Activated CD8-positive, alpha-beta memory T cell treated with anti-CD3 and anti-CD28 coated beads for 1 hour (primary cell): Measurements from ENCODE around the gene GATAD2A.

ENCODE experiments used
- DNase-seq, 2 donors: peaks; one replicate each; pipeline ENCODE4 v3.0.0-alpha.2; 2020; ENCODE audit warnings: low read depth in 1 of 2; ENCODE audit errors: extremely low read depth in 1 of 2

The GATAD2A gene

DNA sequence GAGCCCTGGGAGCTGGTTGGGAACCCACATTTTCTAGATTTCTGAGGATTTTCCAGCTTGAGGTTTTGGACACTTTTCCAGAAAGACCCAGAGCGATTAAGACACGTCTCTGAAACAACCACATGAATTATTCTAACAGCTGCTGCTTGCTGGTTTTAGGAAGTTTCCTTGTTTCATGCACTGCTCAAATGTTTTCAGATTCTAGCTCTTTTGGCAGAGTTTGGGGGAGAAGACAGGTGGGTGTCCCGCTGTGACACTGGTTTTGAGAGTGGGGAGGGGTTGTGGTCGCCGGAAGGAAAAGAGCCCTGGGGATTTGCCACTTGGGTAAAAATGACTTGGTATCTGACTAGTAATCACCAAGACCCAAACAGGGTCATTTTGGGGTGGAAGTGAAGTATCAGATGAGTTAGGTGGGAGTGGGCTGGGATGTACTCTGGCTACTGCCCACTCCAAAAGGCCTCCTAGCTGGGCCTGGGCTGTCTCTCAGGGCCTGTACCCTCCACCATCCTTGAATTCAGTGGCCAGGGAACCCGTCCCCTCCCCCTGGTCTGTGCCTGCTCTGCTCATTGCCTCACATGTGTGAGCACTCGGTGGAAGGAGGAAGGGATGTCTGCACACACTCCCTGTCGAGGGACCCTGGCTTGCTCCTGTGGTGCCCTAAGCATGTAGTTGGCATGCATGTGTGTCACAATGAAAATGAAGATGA lies 13.2 kb downstream of the GATAD2A start:
- no peak for DNase-seq

DNA sequence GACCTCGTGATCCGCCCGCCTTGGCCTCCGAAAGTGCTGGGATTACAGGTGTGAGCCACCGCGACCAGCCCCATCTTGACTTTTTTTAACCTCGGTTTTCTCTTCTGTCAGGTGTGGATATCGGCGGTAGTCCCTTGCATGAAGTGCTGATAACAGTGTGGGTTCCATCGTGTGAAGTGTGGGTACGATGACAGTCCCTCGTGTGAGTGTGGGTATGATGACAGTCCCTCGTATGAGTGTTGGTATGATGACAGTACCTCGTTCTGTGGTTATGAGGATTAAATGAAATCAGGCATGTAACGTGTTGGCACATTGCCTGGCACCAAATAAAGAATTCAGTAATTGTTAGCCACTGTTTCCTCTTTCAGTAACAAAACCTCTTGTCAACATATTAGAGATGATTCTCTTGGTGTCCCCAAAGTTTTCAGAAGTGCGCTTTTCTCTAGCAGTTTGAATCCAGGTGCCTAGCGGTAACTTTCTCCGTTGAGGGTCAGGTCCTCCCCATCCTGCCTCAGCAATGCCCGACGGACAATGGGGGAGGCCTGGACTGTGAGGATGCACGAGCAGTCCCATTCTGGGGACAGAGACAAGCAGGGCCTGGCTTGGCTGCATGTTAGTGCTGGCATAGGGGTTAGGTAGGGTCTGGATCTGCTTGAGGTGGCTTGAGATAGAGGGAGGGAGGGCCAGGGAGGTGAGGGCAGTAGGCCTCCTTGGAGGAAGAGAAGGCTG lies 15.3 kb downstream of the GATAD2A start:
- DNase-seq = no peak

DNA sequence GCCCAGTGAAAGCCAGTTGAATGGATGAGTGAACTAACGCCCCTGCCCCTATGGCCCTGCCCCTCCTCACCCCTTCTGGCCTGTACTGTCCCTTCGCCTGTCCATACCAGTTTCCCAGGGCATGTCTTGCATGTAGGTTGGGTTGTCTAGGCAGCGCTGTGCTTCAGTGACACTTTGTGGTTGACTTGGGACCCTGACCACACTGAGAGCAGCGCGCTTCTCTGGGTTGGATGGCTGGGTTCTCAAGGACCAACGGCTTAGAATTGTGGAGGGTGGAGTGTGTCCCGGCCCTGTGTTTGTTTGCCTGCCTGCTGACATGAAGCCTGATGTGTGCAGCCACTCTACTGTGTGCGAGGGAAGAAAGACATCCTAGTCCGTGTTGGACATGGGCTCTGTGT lies 15.8 kb downstream of the GATAD2A start:
- DNase-seq = no peak

DNA sequence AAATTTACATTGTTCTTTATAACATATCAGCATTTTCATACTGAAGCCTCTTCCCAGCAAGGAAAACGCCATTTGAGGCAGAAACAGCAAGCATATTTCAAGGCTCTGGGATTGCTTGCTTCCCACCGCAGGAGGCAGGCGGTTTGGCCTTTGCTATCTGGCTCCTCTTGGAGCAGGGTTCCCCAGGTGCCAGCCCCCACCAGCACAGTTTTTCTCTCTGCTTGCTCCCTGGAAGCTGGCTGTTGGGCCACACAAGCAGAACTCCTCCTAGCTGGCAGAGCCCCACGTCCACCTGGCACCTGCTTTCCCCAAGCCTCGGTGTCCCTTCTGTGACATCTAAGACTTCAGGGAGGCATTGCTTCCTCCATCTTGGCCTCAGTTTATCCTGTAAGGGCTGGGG lies 16.7 kb downstream of the GATAD2A start:
- DNase-seq = no peak

GRCh38 chr19:19423322-19423721 lies 17.8 kb downstream of the GATAD2A start:
- DNase-seq = no peak

GRCh38 chr19:19425170-19425875 lies 19.8 kb downstream of the GATAD2A start:
- DNase-seq = no peak

GRCh38 chr19:19426216-19426615 lies 20.7 kb downstream of the GATAD2A start:
- DNase-seq = no peak

DNA sequence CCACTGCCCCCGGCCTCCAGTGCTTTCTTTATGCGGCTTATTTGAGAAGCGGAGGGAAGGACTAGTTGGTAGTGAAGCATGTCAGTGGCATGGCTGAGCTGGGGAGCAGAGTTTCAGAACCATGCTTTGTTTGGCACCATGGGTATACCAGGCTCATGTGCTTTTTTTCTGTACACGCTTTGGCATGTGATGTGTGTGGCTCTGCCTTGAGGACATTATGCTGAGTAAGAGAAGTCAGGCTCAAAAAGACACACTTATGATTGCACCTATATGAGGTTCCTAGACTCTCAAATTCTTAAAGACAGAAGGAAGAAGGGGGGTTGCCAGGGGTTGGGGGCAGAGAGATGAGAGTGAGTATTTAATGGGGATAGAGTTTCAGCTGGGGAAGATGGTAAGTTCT lies 21.3 kb downstream of the GATAD2A start:
- DNase-seq = no peak

- DNase-seq = no peak
Measured at GRCh38 chr19:19427302-19427701, 21.8 kb downstream of the GATAD2A start.

DNA sequence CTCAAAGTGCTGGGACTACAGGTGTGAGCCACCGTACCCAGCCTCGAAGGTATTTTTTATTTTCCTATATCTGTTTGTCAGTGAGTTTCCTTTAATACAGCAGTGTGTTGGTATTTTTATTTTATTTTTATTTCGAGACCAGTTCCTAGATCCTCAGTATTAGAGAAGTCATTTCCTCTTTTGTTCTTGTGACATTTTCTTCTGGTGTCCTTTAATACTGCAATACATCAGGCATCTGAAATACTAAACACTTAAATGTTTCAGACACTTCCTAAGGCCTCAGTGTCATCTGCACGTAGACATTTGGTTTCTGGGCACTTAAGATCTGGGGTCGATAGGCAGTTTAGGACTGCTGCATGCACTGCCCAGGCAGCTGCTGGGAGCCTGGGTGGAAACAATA lies 22.5 kb downstream of the GATAD2A start:
- no peak for DNase-seq

- DNase-seq = no peak
Measured at GRCh38 chr19:19428746-19429145, 23.3 kb downstream of the GATAD2A start.

DNA sequence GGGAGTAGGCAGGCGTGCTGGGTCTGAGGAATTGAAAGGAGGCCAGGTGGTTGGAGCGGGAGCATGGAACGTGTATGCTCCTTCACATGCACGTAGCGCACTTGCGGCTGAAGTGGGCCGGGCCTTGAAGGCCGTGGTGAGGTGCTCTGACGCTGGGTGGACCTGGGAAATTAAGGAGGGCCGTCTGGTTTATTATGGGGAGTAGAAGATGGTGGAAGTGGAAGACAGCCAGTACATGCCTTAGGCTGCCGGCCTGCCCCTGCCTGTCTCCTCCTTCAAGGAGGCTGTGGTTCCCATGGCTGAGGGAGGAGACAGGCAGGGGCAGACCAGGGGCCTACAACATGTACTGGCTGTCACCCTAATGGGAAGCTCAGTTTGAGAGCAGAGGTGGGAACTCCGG lies 23.9 kb downstream of the GATAD2A start:
- no peak for DNase-seq

- no peak for DNase-seq
Measured at GRCh38 chr19:19432732-19433131, 27.3 kb downstream of the GATAD2A start.

- no peak for DNase-seq
Measured at GRCh38 chr19:19433666-19434213, 28.3 kb downstream of the GATAD2A start.

GRCh38 chr19:19434483-19435045 lies 29.1 kb downstream of the GATAD2A start:
- no peak for DNase-seq

DNA sequence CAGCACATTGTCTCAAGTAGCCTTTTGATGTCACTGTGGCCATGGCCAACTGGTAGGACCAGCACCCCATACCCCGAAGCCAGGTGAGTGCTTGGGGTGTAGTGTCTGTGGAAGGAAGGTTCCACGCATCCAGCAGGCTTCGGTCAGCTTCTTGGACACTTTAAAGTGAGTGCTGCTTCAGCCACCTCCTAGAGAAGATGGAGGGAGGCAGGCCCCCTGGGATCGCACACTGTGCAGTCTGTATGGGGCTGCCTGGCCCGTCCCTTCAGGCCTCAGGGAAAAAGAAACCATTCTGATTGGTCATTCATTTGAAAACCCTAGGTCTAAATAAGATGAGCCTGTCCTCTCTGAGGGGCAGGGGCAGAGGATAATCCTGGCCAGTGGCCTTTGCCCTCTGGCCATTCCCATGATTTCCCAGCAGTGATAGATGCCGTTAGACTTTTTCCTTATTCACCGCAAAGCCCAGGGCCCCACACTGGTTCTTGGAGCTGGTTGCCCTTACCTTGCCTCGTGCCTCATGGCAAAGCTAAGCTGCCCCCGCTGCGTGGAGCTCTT lies 30.7 kb downstream of the GATAD2A start:
- DNase-seq = no peak

GRCh38 chr19:19438366-19439175 lies 33.1 kb downstream of the GATAD2A start:
- no peak for DNase-seq

GRCh38 chr19:19439176-19439482 lies 33.7 kb downstream of the GATAD2A start:
- DNase-seq = no peak

GRCh38 chr19:19443283-19443682 lies 37.8 kb downstream of the GATAD2A start:
- DNase-seq = no peak

DNA sequence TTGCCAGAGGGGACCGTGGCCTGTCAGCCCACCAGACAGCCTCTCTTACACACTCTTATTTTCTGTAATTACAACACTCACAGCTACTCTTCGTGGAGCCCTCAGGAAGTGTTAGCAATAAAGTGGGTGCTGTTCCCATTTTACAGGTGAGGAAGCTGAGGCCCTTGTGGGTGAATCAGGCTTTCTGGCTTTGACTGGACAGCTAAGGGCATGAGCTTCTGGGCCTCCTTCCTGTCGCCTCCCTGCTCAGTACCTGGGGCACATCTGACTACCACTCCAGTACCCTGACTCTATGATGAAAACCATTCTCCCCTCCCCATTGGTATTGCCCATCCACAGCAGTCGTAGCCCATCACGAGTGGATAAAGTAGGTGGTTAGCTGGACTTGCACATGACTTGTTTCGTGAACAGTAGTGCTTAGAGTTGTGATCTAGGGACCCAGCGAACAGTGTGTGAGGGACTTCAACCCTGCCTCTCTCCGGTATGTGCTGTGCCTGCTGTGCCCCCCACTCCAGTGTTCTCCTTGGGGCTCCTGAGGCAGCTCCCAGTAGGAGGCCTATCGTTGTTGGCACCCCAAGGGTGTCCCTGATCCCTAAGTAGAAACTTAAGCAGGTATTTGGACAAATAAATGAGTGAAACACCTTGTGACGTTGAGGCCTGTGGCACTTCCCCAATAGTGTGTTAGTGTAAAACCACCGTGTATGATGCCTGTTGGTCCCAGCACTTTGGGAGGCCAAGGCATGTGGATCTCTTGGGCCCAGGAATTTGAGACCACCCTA lies 38.6 kb downstream of the GATAD2A start:
- DNase-seq = no peak
